Muscle of arm (tissue), 12 donors: ENCODE data around the gene NKIRAS1. TPM values are rescaled to one million over a fixed set of nuclear protein-coding genes. Genes with fewer than 3 reads are reported as not detected.

Source experiments
- polyA plus RNA-seq, 12 donors: library from polyadenylated mRNA; unstranded; fragments of 120-200 nt; gene quantifications; one replicate each; pipeline ENCODE4 v1.2.1, GENCODE V29; 2013; ENCODE audit not compliant: insufficient read length in 12 of 12

NKIRAS1 gene
- polyA plus RNA-seq, 12 donors, result 8.5 to 26.3 (median 15.2) TPM; not detected in 1

Other genes with a start within 250 kb of the NKIRAS1 start
- gene UBE2E1, start 111.0 kb downstream of the NKIRAS1 start, polyA plus RNA-seq, result 100 to 1,000 TPM in 5 of 12 donors, 10 to 100 TPM in 6, not detected in 1; 76.4 to 112 (median 96.6) TPM
- gene RPL15, start 142 bp upstream of the NKIRAS1 start, polyA plus RNA-seq, result 1,000 to 10,000 TPM in 11 of 12 donors, 100 to 1,000 TPM in 1; 318 to 2,689 (median 2,296) TPM
- gene NR1D2, start 28.3 kb upstream of the NKIRAS1 start, polyA plus RNA-seq, result 10 to 100 TPM in 11 of 12 donors, not detected in 1; 17.7 to 39.4 (median 31.3) TPM